AG20443 (cell line): ENCODE data around the gene C11orf86.
"Not testable (repeated sequence)": the region's sequence is repeated elsewhere in the genome, so short reads cannot be mapped to it uniquely, and the experiment has no call there.

Experiments
- DNase-seq: peaks from one replicate; pipeline ENCODE4 v3.0.0; 2012; ENCODE audit warnings: low spot score, mixed read lengths

The C11orf86 gene

GRCh38 chr11:66974724-66975404, at the start of gene C11orf86:
TSS of gene C11orf86 (plus strand) at chr11:66975304. CDS start at chr11:66975363, 59 bp downstream.
- no peak for DNase-seq

GRCh38 chr11:66929753-66930152, 45.4 kb upstream of the C11orf86 start:
- no peak for DNase-seq

- no peak for DNase-seq
These were observed 42.6 kb upstream of the C11orf86 start for GRCh38 chr11:66932543-66932942.

GRCh38 chr11:66933531-66933930, 41.6 kb upstream of the C11orf86 start:
- DNase-seq, result peak; percentile 55

GRCh38 chr11:66934950-66935779, 39.9 kb upstream of the C11orf86 start:
- DNase-seq, result peak; percentile 60

GRCh38 chr11:66936311-66936711, 38.8 kb upstream of the C11orf86 start:
- DNase-seq, result peak; percentile 34

- DNase-seq, result no peak
These were observed 37.8 kb upstream of the C11orf86 start for GRCh38 chr11:66937193-66937733.

GRCh38 chr11:66938582-66939135, 36.4 kb upstream of the C11orf86 start:
- no peak for DNase-seq

- DNase-seq, result peak; percentile 70
These were observed 25.0 kb upstream of the C11orf86 start for GRCh38 chr11:66950112-66950535.

GRCh38 chr11:66951135-66951534, 24.0 kb upstream of the C11orf86 start:
- DNase-seq, result no peak

- peak; percentile 45 for DNase-seq
These were observed 23.2 kb upstream of the C11orf86 start for GRCh38 chr11:66951927-66952337.

- no peak for DNase-seq
These were observed 21.8 kb upstream of the C11orf86 start for GRCh38 chr11:66953081-66953833.

- no peak for DNase-seq
These were observed 18.3 kb upstream of the C11orf86 start for GRCh38 chr11:66956689-66957290.

- peak; percentile 74 for DNase-seq
These were observed 17.2 kb upstream of the C11orf86 start for GRCh38 chr11:66957971-66958231.

GRCh38 chr11:66958232-66958955, 16.7 kb upstream of the C11orf86 start, which contains the start of gene PC:
TSS of gene PC (minus strand) at chr11:66958383. CDS start at chr11:66872159, 86,224 bp downstream.
- DNase-seq, result peak; percentile 99

- DNase-seq, result no peak
These were observed 16.2 kb upstream of the C11orf86 start for GRCh38 chr11:66958956-66959274.

GRCh38 chr11:66961691-66962213, 13.4 kb upstream of the C11orf86 start:
- DNase-seq, result not testable (repeated sequence)

GRCh38 chr11:66962247-66962646, 12.9 kb upstream of the C11orf86 start:
- no peak for DNase-seq

- DNase-seq, result no peak
These were observed 12.3 kb upstream of the C11orf86 start for GRCh38 chr11:66962801-66963200.

- DNase-seq, result no peak
These were observed 10.6 kb upstream of the C11orf86 start for GRCh38 chr11:66964495-66964894.

GRCh38 chr11:66966351-66966750, 8.8 kb upstream of the C11orf86 start:
- no peak for DNase-seq
